SH-SY5Y (cell line): ENCODE results near the gene TRABD2A.

Experiments
- GATA2 ChIP-seq: IDR thresholded peaks from 2 replicates; pipeline ENCODE4 v1.6.1; 2011; ENCODE audit warnings: mild to moderate bottlenecking, low read depth, low read length
- GATA3 ChIP-seq: IDR thresholded peaks from 2 replicates; pipeline ENCODE4 v1.6.1; 2011; ENCODE audit warnings: low read depth, mild to moderate bottlenecking, low read length, moderate library complexity

GRCh38 chr2:84925336-84925723 lies 44.4 kb upstream of the TRABD2A start:
- TF ChIP-seq GATA3 (no peak), GATA2 (no peak)
